Endothelial cell of umbilical vein (primary cell): ENCODE measurements around the gene REPS1.

ENCODE experiments used
- JUN ChIP-seq: IDR thresholded peaks from 2 replicates; pipeline ENCODE4 v1.6.1; 2011; ENCODE audit warnings: borderline replicate concordance, low read depth; ENCODE audit not compliant: insufficient read length, insufficient read depth
- POLR2A ChIP-seq: IDR thresholded peaks from 2 replicates; pipeline ENCODE4 v1.6.1; 2012; ENCODE audit warnings: low read depth, mild to moderate bottlenecking, control low read depth, low read length
- POLR2AphosphoS5 ChIP-seq: IDR thresholded peaks from 2 replicates; pipeline ENCODE4 v1.6.1; 2012; ENCODE audit warnings: low read depth, mild to moderate bottlenecking, control low read depth, low read length, moderate library complexity; ENCODE audit not compliant: insufficient read depth
- TF ChIP-seq, protein P1 (sequence below), 2 donors: IDR thresholded peaks; 1 replicate in 1 of 2; 2 replicates in 1 of 2; pipeline ENCODE4 v1.5.1; 2011; ENCODE audit warnings: low read length in 2 of 2, mild to moderate bottlenecking in 2 of 2, moderate library complexity in 2 of 2, control low read depth in 1 of 2, inconsistent platforms in 1 of 2, low read depth in 1 of 2; ENCODE audit not compliant: insufficient read depth in 1 of 2; ENCODE audit errors: extremely low read depth in 1 of 2

GRCh38 chr6:138948004-138948403 is 40.0 kb downstream of the REPS1 start:
- no peak for TF ChIP-seq POLR2AphosphoS5
- TF ChIP-seq, protein P1, sequence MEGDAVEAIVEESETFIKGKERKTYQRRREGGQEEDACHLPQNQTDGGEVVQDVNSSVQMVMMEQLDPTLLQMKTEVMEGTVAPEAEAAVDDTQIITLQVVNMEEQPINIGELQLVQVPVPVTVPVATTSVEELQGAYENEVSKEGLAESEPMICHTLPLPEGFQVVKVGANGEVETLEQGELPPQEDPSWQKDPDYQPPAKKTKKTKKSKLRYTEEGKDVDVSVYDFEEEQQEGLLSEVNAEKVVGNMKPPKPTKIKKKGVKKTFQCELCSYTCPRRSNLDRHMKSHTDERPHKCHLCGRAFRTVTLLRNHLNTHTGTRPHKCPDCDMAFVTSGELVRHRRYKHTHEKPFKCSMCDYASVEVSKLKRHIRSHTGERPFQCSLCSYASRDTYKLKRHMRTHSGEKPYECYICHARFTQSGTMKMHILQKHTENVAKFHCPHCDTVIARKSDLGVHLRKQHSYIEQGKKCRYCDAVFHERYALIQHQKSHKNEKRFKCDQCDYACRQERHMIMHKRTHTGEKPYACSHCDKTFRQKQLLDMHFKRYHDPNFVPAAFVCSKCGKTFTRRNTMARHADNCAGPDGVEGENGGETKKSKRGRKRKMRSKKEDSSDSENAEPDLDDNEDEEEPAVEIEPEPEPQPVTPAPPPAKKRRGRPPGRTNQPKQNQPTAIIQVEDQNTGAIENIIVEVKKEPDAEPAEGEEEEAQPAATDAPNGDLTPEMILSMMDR (IDR thresholded peaks at IDR 0.05; ENCODE audit: extremely low read depth in 1 of 2, insufficient read depth in 1 of 2, low read depth in 1 of 2, low read length in 2 of 2), result no peak
- TF ChIP-seq POLR2A, result no peak
- no peak for TF ChIP-seq JUN
